ENCODE results near the gene MVD. TPM values are rescaled to one million over a fixed set of nuclear protein-coding genes. Genes with fewer than 3 reads are reported as not detected.
A peak's percentile ranks its signal among the peaks of the same experiment; 100 is the strongest.

Gene MVD
- total RNA-seq, 1 experiment from 2014 or later: 119 TPM

DNA sequence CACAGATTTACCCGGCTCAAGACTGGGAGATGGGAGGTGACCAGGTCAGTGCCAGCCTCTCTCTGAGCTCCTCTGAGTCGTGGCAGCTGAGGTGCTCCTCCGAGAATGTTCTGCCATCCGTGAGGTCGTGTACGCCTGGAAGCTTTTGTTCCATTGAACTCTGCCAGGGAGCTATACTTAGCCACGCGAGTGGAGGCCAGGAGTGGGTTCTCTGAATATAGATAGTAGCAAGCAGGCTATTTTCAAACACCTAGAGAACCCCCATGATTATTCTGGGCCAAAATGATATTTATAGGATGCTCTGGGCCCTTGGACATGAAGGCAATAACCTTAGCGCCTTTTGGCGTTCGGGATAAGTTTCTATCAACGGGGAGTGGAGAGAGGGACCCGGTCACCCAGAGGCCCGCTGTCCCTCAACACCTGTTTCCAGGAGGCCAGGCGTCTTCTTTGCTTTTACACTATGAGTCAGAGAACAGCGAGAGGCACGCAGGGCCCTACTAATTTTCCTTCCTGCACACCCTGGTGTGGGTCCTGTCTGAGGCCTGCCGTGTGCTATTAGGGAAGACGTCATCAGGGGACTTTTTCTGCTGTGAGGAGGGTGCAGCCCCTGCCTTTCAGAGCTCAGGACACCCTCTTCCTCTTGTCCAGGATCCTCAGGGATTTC is 11.0 kb upstream of the MVD start:
- POLR2A ChIA-PET: no interaction called here

DNA sequence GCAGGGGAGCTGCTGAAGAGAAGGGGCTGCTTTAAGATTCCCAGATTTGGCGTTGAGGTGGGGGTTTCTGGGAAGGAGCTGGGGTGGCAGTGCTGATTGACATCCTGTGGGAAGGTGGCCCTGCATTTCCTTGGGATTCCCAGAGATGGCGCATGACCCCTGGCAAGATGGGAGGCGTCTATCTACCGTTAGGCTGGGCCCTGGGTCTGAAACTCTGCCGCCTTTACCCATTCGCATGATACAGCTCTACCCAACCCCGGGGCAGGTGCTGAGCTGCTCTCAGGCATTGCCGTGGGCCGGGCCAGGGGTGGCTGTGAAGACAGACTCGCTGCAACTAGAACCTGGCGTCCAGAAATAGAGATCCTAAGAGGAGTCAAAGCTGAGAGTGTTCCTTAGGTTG is 9.9 kb upstream of the MVD start:
- ATAC-seq (peak; percentile 93), DNase-seq (ENCODE audit: low read depth, low spot score) (peak; percentile 39)
- ChIA-PET CTCF (interaction anchor here (1.2 to 2.8 kb wide), 5 partner anchors 9 to 30 kb away, joined by 3 to 10 read pairs (median 6); partner anchors contain the start of gene MVD), RAD21 (ENCODE audit: low non-redundant PET in 1 of 2, low total read pairs in 2 of 2, uncharacterized antibody in 2 of 2, unreplicated experiment in 2 of 2) (no interaction called here), POLR2A (no interaction called here)
- no peaks in the 10 kb centered on the region for H4K20me1 ChIP-seq (ENCODE audit: insufficient read depth)
- no peaks in the 10 kb centered on the region for H3K27me3 ChIP-seq (ENCODE audit: insufficient read depth, low read length)
- H3K79me2 ChIP-seq (ENCODE audit: insufficient read depth, low read length): no peaks in the 10 kb centered on the region
- H3K4me1 ChIP-seq (ENCODE audit: control insufficient read depth in 1 of 2, insufficient read depth in 2 of 2, low read length in 2 of 2): peaks cover 0 to 3% of the 10 kb centered on the region in 2 experiments; a peak in 1 of 4 replicates
- intact Hi-C loops (cut with micrococcal nuclease): no loop called here
- H3K36me3 ChIP-seq (ENCODE audit: control insufficient read depth in 1 of 2, insufficient read depth in 2 of 2, low read length in 2 of 2): no peaks in the 10 kb centered on the region
- no peaks in the 10 kb centered on the region for H3K9me3 ChIP-seq (ENCODE audit: control insufficient read depth in 1 of 2, insufficient read depth in 1 of 2, low read depth in 1 of 2, low read length in 2 of 2)
- H3K9ac ChIP-seq (ENCODE audit: low read length): no peak overlapping the region
- no peak overlapping the region for H3K27ac ChIP-seq (ENCODE audit: low read depth, low read length)
- TF ChIP-seq, protein P1, sequence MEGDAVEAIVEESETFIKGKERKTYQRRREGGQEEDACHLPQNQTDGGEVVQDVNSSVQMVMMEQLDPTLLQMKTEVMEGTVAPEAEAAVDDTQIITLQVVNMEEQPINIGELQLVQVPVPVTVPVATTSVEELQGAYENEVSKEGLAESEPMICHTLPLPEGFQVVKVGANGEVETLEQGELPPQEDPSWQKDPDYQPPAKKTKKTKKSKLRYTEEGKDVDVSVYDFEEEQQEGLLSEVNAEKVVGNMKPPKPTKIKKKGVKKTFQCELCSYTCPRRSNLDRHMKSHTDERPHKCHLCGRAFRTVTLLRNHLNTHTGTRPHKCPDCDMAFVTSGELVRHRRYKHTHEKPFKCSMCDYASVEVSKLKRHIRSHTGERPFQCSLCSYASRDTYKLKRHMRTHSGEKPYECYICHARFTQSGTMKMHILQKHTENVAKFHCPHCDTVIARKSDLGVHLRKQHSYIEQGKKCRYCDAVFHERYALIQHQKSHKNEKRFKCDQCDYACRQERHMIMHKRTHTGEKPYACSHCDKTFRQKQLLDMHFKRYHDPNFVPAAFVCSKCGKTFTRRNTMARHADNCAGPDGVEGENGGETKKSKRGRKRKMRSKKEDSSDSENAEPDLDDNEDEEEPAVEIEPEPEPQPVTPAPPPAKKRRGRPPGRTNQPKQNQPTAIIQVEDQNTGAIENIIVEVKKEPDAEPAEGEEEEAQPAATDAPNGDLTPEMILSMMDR (IDR thresholded peaks at IDR 0.05 in 2 of 3, conservative IDR thresholded peaks at IDR 0.05 in 1 of 3; ENCODE audit: borderline replicate concordance in 1 of 3, insufficient read depth in 1 of 3, low read depth in 2 of 3, low read length in 2 of 3): peak in 2 of 3 experiments; percentile 84 to 90; a peak in 4 of 6 replicates
- no peak for TF ChIP-seq YY1 (IDR thresholded peaks at IDR 0.05; ENCODE audit: extremely low read depth, insufficient replicate concordance, low read depth, low read length)
- H3K4me2 ChIP-seq (ENCODE audit: low read length): no peak overlapping the region; the same call in 1 of the 2 replicates
- H2AFZ ChIP-seq (ENCODE audit: low read depth, low read length, poor library complexity, severe bottlenecking): no peak overlapping the region
- no TSS peak for BruUV-seq (replicated peaks)
- no peak overlapping the region for H3K4me3 ChIP-seq (replicated peaks in 1 of 2; ENCODE audit: low read depth in 1 of 2, low read length in 2 of 2)
- no peaks in the 10 kb centered on the region for H3K9me2 ChIP-seq (ENCODE audit: insufficient read depth)

More for the DNA sequence above, 11.0 kb upstream of the MVD start:
- H3K4me1 ChIP-seq (ENCODE audit: control insufficient read depth in 1 of 2, insufficient read depth in 2 of 2, low read length in 2 of 2): peaks cover 0 to 4% of the 10 kb centered on the region in 2 experiments; a peak in 1 of 4 replicates
- RAD21 ChIA-PET (ENCODE audit: low non-redundant PET in 1 of 2, low total read pairs in 2 of 2, uncharacterized antibody in 2 of 2, unreplicated experiment in 2 of 2): no interaction called here
- H3K79me2 ChIP-seq (ENCODE audit: insufficient read depth, low read length): no peaks in the 10 kb centered on the region
- no peak overlapping the region for H3K4me3 ChIP-seq (replicated peaks in 1 of 2; ENCODE audit: low read depth in 1 of 2, low read length in 2 of 2)
- H3K36me3 ChIP-seq (ENCODE audit: control insufficient read depth in 1 of 2, insufficient read depth in 2 of 2, low read length in 2 of 2): no peaks in the 10 kb centered on the region
- no peaks in the 10 kb centered on the region for H3K27me3 ChIP-seq (ENCODE audit: insufficient read depth, low read length)
- no peak overlapping the region for H3K9ac ChIP-seq (ENCODE audit: low read length)
- H3K27ac ChIP-seq (ENCODE audit: low read depth, low read length): no peak overlapping the region
- no peaks in the 10 kb centered on the region for H3K9me2 ChIP-seq (ENCODE audit: insufficient read depth)
- no peaks in the 10 kb centered on the region for H3K9me3 ChIP-seq (ENCODE audit: control insufficient read depth in 1 of 2, insufficient read depth in 1 of 2, low read depth in 1 of 2, low read length in 2 of 2)
- DNase-seq (ENCODE audit: low read depth, low spot score) (no peak), ATAC-seq (no peak)
- CTCF ChIA-PET: interaction anchor here (2.8 kb wide), 1 partner anchor 11 kb away, joined by 10 read pairs; no protein-coding TSS in a partner anchor
- no TSS peak for BruUV-seq (replicated peaks)
- no peak overlapping the region for H3K4me2 ChIP-seq (ENCODE audit: low read length)
- H2AFZ ChIP-seq (ENCODE audit: low read depth, low read length, poor library complexity, severe bottlenecking): no peak overlapping the region
- H4K20me1 ChIP-seq (ENCODE audit: insufficient read depth): no peaks in the 10 kb centered on the region
- intact Hi-C loops (cut with micrococcal nuclease): no loop called here
- no peak for TF ChIP-seq ZNF274 (IDR thresholded peaks at IDR 0.05; ENCODE audit: low read depth, low read length)
- no peak for TF ChIP-seq JUND (IDR thresholded peaks at IDR 0.05)
- no peak for TF ChIP-seq CEBPB (IDR thresholded peaks at IDR 0.05; ENCODE audit: low read depth)
- no peak for TF ChIP-seq ELF1 (IDR thresholded peaks at IDR 0.05; ENCODE audit: borderline replicate concordance, low read depth)
- no peak for TF ChIP-seq TCF7L2 (IDR thresholded peaks at IDR 0.05; ENCODE audit: borderline replicate concordance, extremely low read depth, insufficient read depth, insufficient read length)
- no peak for TF ChIP-seq EZH2phosphoT487 (IDR thresholded peaks at IDR 0.05; ENCODE audit: borderline replicate concordance)
- TF ChIP-seq FOSL1 (IDR thresholded peaks at IDR 0.05; ENCODE audit: low read depth): no peak
